Measurements from ENCODE around the gene PGBD5. TPM values are rescaled to one million over a fixed set of nuclear protein-coding genes. Genes with fewer than 3 reads are reported as not detected.

PGBD5 gene
- total RNA-seq, 1 donor from 2014 or later = 14.0 TPM

GRCh38 chr1:230277201-230278025 lies 148.7 kb downstream of the PGBD5 start:
- intact Hi-C loops (cut with DNase I) = no loop called here
- no peak for DNase-seq (ENCODE audit: low spot score)

- intact Hi-C loops (cut with DNase I) = no loop called here
- DNase-seq (ENCODE audit: low spot score) = no peak
These were observed 149.7 kb downstream of the PGBD5 start for GRCh38 chr1:230276401-230276800.

GRCh38 chr1:230274254-230274653 lies 151.9 kb downstream of the PGBD5 start:
- intact Hi-C loops (cut with DNase I) = loop anchor here (5.0 kb wide), 1 partner anchor 33 kb away; no protein-coding TSS in a partner anchor
- no peak for DNase-seq (ENCODE audit: low spot score)

- no peak for DNase-seq (ENCODE audit: low spot score)
- intact Hi-C loops (cut with DNase I) = loop anchor here (5.0 kb wide), 1 partner anchor 34 kb away; no protein-coding TSS in a partner anchor
These were observed 152.9 kb downstream of the PGBD5 start for GRCh38 chr1:230273141-230273710.

- DNase-seq (ENCODE audit: low spot score) = no peak
- intact Hi-C loops (cut with DNase I) = loop anchor here (5.0 kb wide), 1 partner anchor 35 kb away; no protein-coding TSS in a partner anchor
These were observed 153.6 kb downstream of the PGBD5 start for GRCh38 chr1:230272557-230272956.

GRCh38 chr1:230271300-230272035 lies 154.7 kb downstream of the PGBD5 start:
- intact Hi-C loops (cut with DNase I) = loop anchor here (5.0 kb wide), 1 partner anchor 36 kb away; no protein-coding TSS in a partner anchor
- no peak for DNase-seq (ENCODE audit: low spot score)

GRCh38 chr1:230270559-230271281 lies 155.4 kb downstream of the PGBD5 start:
- intact Hi-C loops (cut with DNase I) = loop anchor here (5.0 kb wide), 1 partner anchor 37 kb away; no protein-coding TSS in a partner anchor
- no peak for DNase-seq (ENCODE audit: low spot score)

- no peak for DNase-seq (ENCODE audit: low spot score)
- intact Hi-C loops (cut with DNase I) = loop anchor here (5.0 kb wide), 1 partner anchor 37 kb away; no protein-coding TSS in a partner anchor
These were observed 156.0 kb downstream of the PGBD5 start for GRCh38 chr1:230270185-230270558.

GRCh38 chr1:230268371-230269170 lies 157.6 kb downstream of the PGBD5 start:
- intact Hi-C loops (cut with DNase I) = no loop called here

GRCh38 chr1:230267338-230268065 lies 158.6 kb downstream of the PGBD5 start:
- DNase-seq (ENCODE audit: low spot score) = no peak
- intact Hi-C loops (cut with DNase I) = no loop called here

More at GRCh38 chr1:230268371-230269170, 157.6 kb downstream of the PGBD5 start:
- no peak for DNase-seq (ENCODE audit: low spot score)

GRCh38 chr1:230266456-230266855 lies 159.7 kb downstream of the PGBD5 start:
- intact Hi-C loops (cut with DNase I) = no loop called here
- DNase-seq (ENCODE audit: low spot score) = no peak

- no peak for DNase-seq (ENCODE audit: low spot score)
- intact Hi-C loops (cut with DNase I) = no loop called here
These were observed 160.7 kb downstream of the PGBD5 start for GRCh38 chr1:230265200-230266115.

Other genes with a start within 250 kb of the PGBD5 start
- 19.4 TPM for gene COG2, start 216.1 kb upstream of the PGBD5 start, total RNA-seq